HepG2 (cell line): ENCODE results near the gene MCAT. TPM values are rescaled to one million over a fixed set of nuclear protein-coding genes. Genes with fewer than 3 reads are reported as not detected.
A peak's percentile ranks its signal among the peaks of the same experiment; 100 is the strongest.

Experiments used
- ATAC-seq: fragments of 200-7000 bp; cut with Tn5 transposase; 3 replicates; pipeline ENCODE4 v1.9.1; 2020; ENCODE audit warnings: mild to moderate bottlenecking, moderate library complexity
- BruUV-seq: library from RNA; stranded (reverse); fragments of 400-500 nt; replicated peaks from 2 replicates; lab custom pipeline; 2021; lab: Mats Ljungman, UMichigan
- CTCF ChIA-PET: fragments of 300-600 bp; formaldehyde crosslinking; extraction: SDS; loops from one replicate; lab custom pipeline; 2021; ENCODE audit warnings: low total read pairs, inconsistent platforms, low intra/inter-chr PET ratio; lab: Yijun Ruan, JAX
- POLR2A ChIA-PET: fragments of 350-600 bp; sonication (Branson Sonifier 250); formaldehyde crosslinking; loops from one replicate; lab custom pipeline; 2020; ENCODE audit warnings: antibody characterized with exemption, inconsistent platforms; lab: Yijun Ruan, JAX
- DNase-seq: peaks from one replicate; pipeline ENCODE4 v3.0.0-alpha.2; 2015; ENCODE audit warnings: low spot score
- FAIRE-seq: peaks from 3 replicates; lab custom pipeline; 2011; peaks lifted over from hg19 to GRCh38; lab: Jason Lieb, UNC
- H2AFZ ChIP-seq: one replicate; pipeline ENCODE4 v1.6.1; 2011; ENCODE audit warnings: low read length, inconsistent platforms
- H3K27ac ChIP-seq: fragments of 300-600 bp; 3 replicates; pipeline ENCODE4 v1.8.0; 2011; ENCODE audit warnings: mixed run types, mild to moderate bottlenecking, mixed read lengths, low read length, inconsistent platforms; ENCODE audit not compliant: insufficient read depth; ENCODE audit errors: extremely low read length
- H3K27me3 ChIP-seq, 2 experiments: fragments of 200-600 bp in 1 of 2; 2 replicates in 1 of 2; 3 replicates in 1 of 2; pipeline versions ENCODE4 v1.6.0 to v1.8.0; 2011; ENCODE audit warnings: low read length in 2 of 2, mild to moderate bottlenecking in 2 of 2, moderate library complexity in 2 of 2, inconsistent platforms in 1 of 2; ENCODE audit not compliant: insufficient read depth in 2 of 2, control insufficient read depth in 1 of 2
- H3K36me3 ChIP-seq, 2 experiments: fragments of 200-600 bp in 1 of 2; replicated peaks in 1 of 2; 2 replicates in 1 of 2; 3 replicates in 1 of 2; pipeline versions ENCODE4 v1.5.1 to v1.8.0; 2011; ENCODE audit warnings: low read length in 2 of 2, inconsistent platforms in 1 of 2; ENCODE audit not compliant: insufficient read depth in 2 of 2, control insufficient read depth in 1 of 2
- H3K4me1 ChIP-seq: 2 replicates; pipeline ENCODE4 v1.5.1; 2012; ENCODE audit warnings: low read length, inconsistent platforms; ENCODE audit not compliant: insufficient read depth
- H3K4me2 ChIP-seq: 2 replicates; pipeline ENCODE4 v1.6.0; 2011; ENCODE audit warnings: low read depth, low read length, inconsistent platforms
- H3K4me3 ChIP-seq, 3 experiments: fragments of 200-600 bp in 1 of 3; sonication (generic), shearing (Covaris generic) in 1 of 3; replicated peaks in 1 of 3; 2 replicates each; pipeline ENCODE4 v1.5.1; 2011 to 2016; ENCODE audit warnings: low read length in 3 of 3, inconsistent platforms in 2 of 3, low read depth in 2 of 3, mild to moderate bottlenecking in 2 of 3, control low read depth in 1 of 3, mixed read lengths in 1 of 3; ENCODE audit not compliant: insufficient read depth in 1 of 3
- H3K79me2 ChIP-seq: one replicate; pipeline ENCODE4 v1.6.1; 2011; ENCODE audit warnings: low read length, inconsistent platforms; ENCODE audit not compliant: insufficient read depth
- H3K9ac ChIP-seq: 2 replicates; pipeline ENCODE4 v1.6.0; 2011; ENCODE audit warnings: mild to moderate bottlenecking, low read depth, low read length, inconsistent platforms; ENCODE audit not compliant: insufficient read depth
- H3K9me3 ChIP-seq: 2 replicates; pipeline ENCODE4 v1.5.1; 2012; ENCODE audit warnings: mild to moderate bottlenecking, low read length
- H4K20me1 ChIP-seq: 2 replicates; pipeline ENCODE4 v1.6.0; 2011; ENCODE audit warnings: inconsistent platforms, mild to moderate bottlenecking, low read length, moderate library complexity; ENCODE audit not compliant: insufficient read depth
- CHD2 ChIP-seq: IDR thresholded peaks from 2 replicates; pipeline ENCODE4 v1.6.1; 2011; ENCODE audit warnings: low read depth, low read length, improper control_type of control experiment
- HOXA7 ChIP-seq: sonication (generic); formaldehyde crosslinking; IDR thresholded peaks from 2 replicates; pipeline ENCODE4 v1.8.1; 2022; ENCODE audit warnings: mild to moderate bottlenecking, missing genetic modification reagents, moderate library complexity
- NR2C2 ChIP-seq: sonication (generic); formaldehyde crosslinking; IDR thresholded peaks from 2 replicates; pipeline ENCODE4 v1.4.0; 2020; ENCODE audit warnings: missing genetic modification reagents, mild to moderate bottlenecking, moderate library complexity, borderline replicate concordance
- TP53 ChIP-seq: sonication (generic); formaldehyde crosslinking; conservative IDR thresholded peaks from 2 replicates; pipeline ENCODE4 v1.4.0; 2020; ENCODE audit warnings: missing genetic modification reagents
- ZFP36L1 ChIP-seq: sonication (generic); formaldehyde crosslinking; IDR thresholded peaks from 2 replicates; pipeline ENCODE4 v1.8.0; 2022; ENCODE audit warnings: mild to moderate bottlenecking, missing genetic modification reagents, moderate library complexity
- ZNF124 ChIP-seq: sonication (generic); formaldehyde crosslinking; IDR thresholded peaks from 2 replicates; pipeline ENCODE4 v1.4.0; 2020; ENCODE audit warnings: missing genetic modification reagents
- ZNF296 ChIP-seq: sonication (generic); formaldehyde crosslinking; conservative IDR thresholded peaks from 2 replicates; pipeline ENCODE4 v1.5.0; 2020; ENCODE audit warnings: mild to moderate bottlenecking, missing genetic modification reagents
- ZNF550 ChIP-seq: sonication (generic); formaldehyde crosslinking; IDR thresholded peaks from 2 replicates; pipeline ENCODE4 v1.4.0; 2020; ENCODE audit warnings: mild to moderate bottlenecking, missing genetic modification reagents, borderline replicate concordance
- ZNF556 ChIP-seq: sonication (generic); formaldehyde crosslinking; IDR thresholded peaks from 2 replicates; pipeline ENCODE4 v1.4.0; 2020; ENCODE audit warnings: mild to moderate bottlenecking, missing genetic modification reagents, borderline replicate concordance
- ZNF614 ChIP-seq: IDR thresholded peaks from 2 replicates; pipeline ENCODE4 v1.6.1; 2018; ENCODE audit warnings: missing biosample characterization, missing genetic modification reagents, inconsistent platforms, borderline replicate concordance
- ZNF687 ChIP-seq: sonication (generic); formaldehyde crosslinking; IDR thresholded peaks from 2 replicates; pipeline ENCODE4 v1.5.1; 2020; ENCODE audit warnings: mild to moderate bottlenecking, missing genetic modification reagents, moderate library complexity
- whole genome bisulfite sequencing: methylation state at CpG from one replicate; pipeline ENCODE4 v1.1.6; 2017; ENCODE audit warnings: low lambda C conversion rate; 5-methylcytosine and 5-hydroxymethylcytosine counted together
- in situ Hi-C: cut with HindIII; loops from 2 replicates; pipeline ENCODE4 v1.10.0; 2017; ENCODE audit warnings: low pct_unique_long_range_greater_than_20kb; ENCODE audit not compliant: extremely low pct_ligation_motif_present
- intact Hi-C: fragments of 100-400 bp; cut with micrococcal nuclease; formaldehyde crosslinking; loops from one replicate; pipeline ENCODE4 v1.10.0; 2022; ENCODE audit not compliant: unreplicated experiment
- polyA plus RNA-seq, 8 experiments: library from polyadenylated mRNA; depleted of rRNA in 3 of 8; stranded (reverse) in 7 of 8; unstranded in 1 of 8; fragments of >200 nt; fragmentation: Illumina TruSeq in 4 of 8; extraction: Trizol in 4 of 8; gene quantifications; 2 replicates each; pipeline versions ENCODE4 v1.2.1 to v1.2.3, GENCODE V29; 2011 to 2016; ENCODE audit warnings: low read depth in 4 of 8, missing spikeins in 1 of 8, mixed read lengths in 1 of 8; ENCODE audit not compliant: insufficient read depth in 1 of 8
- total RNA-seq, 5 experiments: library from RNA; depleted of rRNA; stranded (reverse); fragments of >200 nt; fragmentation: Illumina TruSeq; extraction: Trizol; gene quantifications; 2 replicates each; pipeline ENCODE4 v1.2.3, GENCODE V29; 2016; ENCODE audit warnings: low read depth in 1 of 5
- TF ChIP-seq, protein P1 (sequence below): sonication (generic); formaldehyde crosslinking; IDR thresholded peaks from 2 replicates; pipeline ENCODE4 v1.4.0; 2020; ENCODE audit warnings: mild to moderate bottlenecking, missing genetic modification reagents
- TF ChIP-seq, protein P2 (sequence below): sonication (generic); formaldehyde crosslinking; IDR thresholded peaks from 2 replicates; pipeline ENCODE4 v1.4.0; 2020; ENCODE audit warnings: missing genetic modification reagents

Gene MCAT
- total and polyA plus RNA-seq, 2 of the 13 experiments (the other 11 are each of a cell fraction or from before 2014, with no cell fraction given): 9.3 to 16.7 TPM

DNA sequence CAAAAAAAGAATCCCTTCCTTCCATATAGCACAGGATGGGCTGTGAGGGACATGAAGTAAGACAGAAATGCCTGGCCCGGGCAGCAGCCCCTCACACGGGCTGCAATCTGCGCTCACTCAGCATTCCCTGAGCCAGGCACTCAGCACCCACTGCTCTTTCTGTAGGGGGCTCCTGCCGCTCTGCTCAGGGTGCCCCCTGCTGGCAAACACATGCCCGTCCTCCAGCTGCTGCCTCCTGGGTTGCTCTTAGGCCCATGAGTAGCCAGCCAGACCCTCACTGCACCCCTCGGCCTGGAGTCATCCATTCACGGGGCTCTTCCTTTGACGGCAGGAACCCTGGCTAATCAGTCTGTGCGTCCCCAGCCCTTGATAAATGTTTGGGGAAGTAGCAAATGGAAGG lies 6.9 kb downstream of the MCAT start (continued):
- TF ChIP-seq ZNF687 (CRISPR knock-in tag) (peak; percentile 45; the same call in 1 of the 2 replicates), ZNF296 (CRISPR knock-in tag) (no peak)

GRCh38 chr22:43135565-43135964 lies 7.6 kb downstream of the MCAT start:
- Histone ChIP-seq H3K36me3 (peaks cover 25 to 74% of the 10 kb centered on the region in 2 experiments), H4K20me1 (0 out of 2 replicates have a peak, but pooled peaks cover 2% of the 10 kb centered on the region), H3K9me3 (no peaks in the 10 kb centered on the region), H3K27me3 (no peaks in the 10 kb centered on the region), H3K4me1 (no peaks in the 10 kb centered on the region), H3K79me2 (no peaks in the 10 kb centered on the region), H3K4me3 (no peak overlapping the region), H3K9ac (no peak overlapping the region), H2AFZ (no peak overlapping the region), H3K4me2 (no peak overlapping the region), H3K27ac (no peak overlapping the region)
- intact Hi-C loops: no loop called here
- FAIRE-seq (no peak), ATAC-seq (no peak), DNase-seq (no peak)
- 93% methylated on average over 3 of the region's 5 CpGs for WGBS
- CTCF ChIA-PET: interaction anchor here (1.3 kb wide), 1 partner anchor 268 kb away, joined by 3 read pairs; no protein-coding TSS in a partner anchor
- POLR2A ChIA-PET: no interaction called here
- no TSS peak for BruUV-seq
- in situ Hi-C loops: no loop called here
- TF ChIP-seq CHD2: no peak
- TF ChIP-seq ZNF550 (CRISPR knock-in tag): no peak
- TF ChIP-seq, protein P1, sequence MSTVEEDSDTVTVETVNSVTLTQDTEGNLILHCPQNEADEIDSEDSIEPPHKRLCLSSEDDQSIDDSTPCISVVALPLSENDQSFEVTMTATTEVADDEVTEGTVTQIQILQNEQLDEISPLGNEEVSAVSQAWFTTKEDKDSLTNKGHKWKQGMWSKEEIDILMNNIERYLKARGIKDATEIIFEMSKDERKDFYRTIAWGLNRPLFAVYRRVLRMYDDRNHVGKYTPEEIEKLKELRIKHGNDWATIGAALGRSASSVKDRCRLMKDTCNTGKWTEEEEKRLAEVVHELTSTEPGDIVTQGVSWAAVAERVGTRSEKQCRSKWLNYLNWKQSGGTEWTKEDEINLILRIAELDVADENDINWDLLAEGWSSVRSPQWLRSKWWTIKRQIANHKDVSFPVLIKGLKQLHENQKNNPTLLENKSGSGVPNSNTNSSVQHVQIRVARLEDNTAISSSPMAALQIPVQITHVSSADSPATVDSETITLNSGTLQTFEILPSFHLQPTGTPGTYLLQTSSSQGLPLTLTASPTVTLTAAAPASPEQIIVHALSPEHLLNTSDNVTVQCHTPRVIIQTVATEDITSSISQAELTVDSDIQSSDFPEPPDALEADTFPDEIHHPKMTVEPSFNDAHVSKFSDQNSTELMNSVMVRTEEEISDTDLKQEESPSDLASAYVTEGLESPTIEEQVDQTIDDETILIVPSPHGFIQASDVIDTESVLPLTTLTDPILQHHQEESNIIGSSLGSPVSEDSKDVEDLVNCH (CRISPR knock-in tag): no peak
- TF ChIP-seq ZNF556 (CRISPR knock-in tag): no peak
- no peak for TF ChIP-seq ZFP36L1 (CRISPR knock-in tag)
- TF ChIP-seq ZNF124 (CRISPR knock-in tag): no peak
- no peak for TF ChIP-seq NR2C2
- TF ChIP-seq ZNF614: no peak
- no peak for TF ChIP-seq TP53
- TF ChIP-seq, protein P2, sequence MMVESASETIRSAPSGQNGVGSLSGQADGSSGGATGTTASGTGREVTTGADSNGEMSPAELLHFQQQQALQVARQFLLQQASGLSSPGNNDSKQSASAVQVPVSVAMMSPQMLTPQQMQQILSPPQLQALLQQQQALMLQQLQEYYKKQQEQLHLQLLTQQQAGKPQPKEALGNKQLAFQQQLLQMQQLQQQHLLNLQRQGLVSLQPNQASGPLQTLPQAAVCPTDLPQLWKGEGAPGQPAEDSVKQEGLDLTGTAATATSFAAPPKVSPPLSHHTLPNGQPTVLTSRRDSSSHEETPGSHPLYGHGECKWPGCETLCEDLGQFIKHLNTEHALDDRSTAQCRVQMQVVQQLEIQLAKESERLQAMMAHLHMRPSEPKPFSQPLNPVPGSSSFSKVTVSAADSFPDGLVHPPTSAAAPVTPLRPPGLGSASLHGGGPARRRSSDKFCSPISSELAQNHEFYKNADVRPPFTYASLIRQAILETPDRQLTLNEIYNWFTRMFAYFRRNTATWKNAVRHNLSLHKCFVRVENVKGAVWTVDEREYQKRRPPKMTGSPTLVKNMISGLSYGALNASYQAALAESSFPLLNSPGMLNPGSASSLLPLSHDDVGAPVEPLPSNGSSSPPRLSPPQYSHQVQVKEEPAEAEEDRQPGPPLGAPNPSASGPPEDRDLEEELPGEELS (CRISPR knock-in tag): no peak
- TF ChIP-seq HOXA7 (CRISPR knock-in tag): no peak
